Neural progenitor cell (in vitro differentiated cells): ENCODE data around the gene CPLX1.

Experiments used
- EZH2 ChIP-seq: fragments of 200-600 bp; sonication (generic); IDR thresholded peaks from 2 replicates; pipeline ENCODE4 v1.6.1; 2017; ENCODE audit warnings: antibody characterized with exemption, mild to moderate bottlenecking, moderate library complexity
- TF ChIP-seq, protein P1 (sequence below): fragments of 200-600 bp; sonication (generic); IDR thresholded peaks from 2 replicates; pipeline ENCODE4 v1.5.1; 2017; ENCODE audit warnings: antibody characterized with exemption, mild to moderate bottlenecking

DNA sequence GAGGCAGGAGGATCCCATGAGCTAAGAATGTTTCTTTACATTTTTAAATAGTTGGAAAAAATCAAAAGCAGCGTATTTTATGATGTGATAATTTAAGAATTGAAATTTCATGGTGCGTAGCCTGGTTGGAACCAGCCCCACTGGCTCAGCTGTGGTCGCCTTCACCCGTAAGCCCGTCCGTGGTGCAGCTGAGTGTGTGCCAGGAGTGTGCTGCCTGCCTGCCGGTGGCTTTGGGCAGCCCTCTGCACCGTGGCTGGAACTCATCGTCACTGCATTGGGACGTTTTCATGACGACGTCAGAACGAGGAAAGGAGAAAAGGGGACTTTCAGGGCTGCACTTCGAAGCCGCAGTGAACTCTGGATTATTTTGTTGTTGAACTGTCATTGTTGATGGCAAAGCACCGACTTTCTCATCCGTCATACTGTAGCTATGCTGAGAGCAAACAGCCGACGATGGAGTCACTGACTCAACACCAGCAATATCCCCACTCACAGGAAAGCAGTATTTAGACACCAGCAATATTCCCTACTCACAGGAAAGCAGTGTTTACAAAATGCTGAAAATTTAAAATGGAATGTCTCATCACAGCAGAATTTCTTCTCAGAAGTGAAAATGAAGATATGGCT, 85.2 kb downstream of the CPLX1 start:
- TF ChIP-seq, protein P1, sequence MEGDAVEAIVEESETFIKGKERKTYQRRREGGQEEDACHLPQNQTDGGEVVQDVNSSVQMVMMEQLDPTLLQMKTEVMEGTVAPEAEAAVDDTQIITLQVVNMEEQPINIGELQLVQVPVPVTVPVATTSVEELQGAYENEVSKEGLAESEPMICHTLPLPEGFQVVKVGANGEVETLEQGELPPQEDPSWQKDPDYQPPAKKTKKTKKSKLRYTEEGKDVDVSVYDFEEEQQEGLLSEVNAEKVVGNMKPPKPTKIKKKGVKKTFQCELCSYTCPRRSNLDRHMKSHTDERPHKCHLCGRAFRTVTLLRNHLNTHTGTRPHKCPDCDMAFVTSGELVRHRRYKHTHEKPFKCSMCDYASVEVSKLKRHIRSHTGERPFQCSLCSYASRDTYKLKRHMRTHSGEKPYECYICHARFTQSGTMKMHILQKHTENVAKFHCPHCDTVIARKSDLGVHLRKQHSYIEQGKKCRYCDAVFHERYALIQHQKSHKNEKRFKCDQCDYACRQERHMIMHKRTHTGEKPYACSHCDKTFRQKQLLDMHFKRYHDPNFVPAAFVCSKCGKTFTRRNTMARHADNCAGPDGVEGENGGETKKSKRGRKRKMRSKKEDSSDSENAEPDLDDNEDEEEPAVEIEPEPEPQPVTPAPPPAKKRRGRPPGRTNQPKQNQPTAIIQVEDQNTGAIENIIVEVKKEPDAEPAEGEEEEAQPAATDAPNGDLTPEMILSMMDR: no peak
- no peak for TF ChIP-seq EZH2
